ENCODE results near the gene PPP2R2C. TPM values are rescaled to one million over a fixed set of nuclear protein-coding genes. Genes with fewer than 3 reads are reported as not detected.

PPP2R2C gene
- total RNA-seq, 2 experiments from 2014 or later = not detected

GRCh38 chr4:6478546-6479220 is 6.3 kb upstream of the PPP2R2C start:
- no peaks in the 10 kb centered on the region for H3K36me3 ChIP-seq (ENCODE audit: insufficient read depth, low read length)
- no peaks in the 10 kb centered on the region for H3K4me1 ChIP-seq (ENCODE audit: insufficient read depth, low read length, poor library complexity, severe bottlenecking)
- H2AFZ ChIP-seq (ENCODE audit: low read length) = no peak overlapping the region
- no peaks in the 10 kb centered on the region for H3K9me3 ChIP-seq (ENCODE audit: low read length)
- POLR2A ChIA-PET = no interaction called here
- CTCF ChIA-PET (ENCODE audit: unreplicated experiment) = no interaction called here
- no peaks in the 10 kb centered on the region for H3K79me2 ChIP-seq (ENCODE audit: insufficient read depth, low read depth, low read length)
- H3K27ac ChIP-seq (ENCODE audit: low read depth, low read length, poor library complexity, severe bottlenecking) = no peak overlapping the region
- H4K20me1 ChIP-seq (ENCODE audit: insufficient read depth, low read length) = no peaks in the 10 kb centered on the region
- TF ChIP-seq CTCF (conservative IDR thresholded peaks at IDR 0.05; ENCODE audit: low read length) (no peak), EZH2phosphoT487 (IDR thresholded peaks at IDR 0.05; ENCODE audit: borderline replicate concordance, low read depth, low read length) (no peak)
- no TSS peak for BruUV-seq (replicated peaks)
- intact Hi-C loops (cut with micrococcal nuclease; ENCODE audit: unreplicated experiment) = no loop called here
- no peak overlapping the region for H3K4me2 ChIP-seq (ENCODE audit: low read length)
- DNase-seq (ENCODE audit: low spot score) = no peak
- H3K9me2 ChIP-seq (ENCODE audit: insufficient read depth, low read length) = no peaks in the 10 kb centered on the region
- no peak overlapping the region for H3K4me3 ChIP-seq (ENCODE audit: low read depth, low read length, poor library complexity, severe bottlenecking)

GRCh38 chr4:6476893-6477292 is 4.5 kb upstream of the PPP2R2C start:
- Histone ChIP-seq H3K4me2 (ENCODE audit: low read length) (no peak overlapping the region), H3K79me2 (ENCODE audit: insufficient read depth, low read depth, low read length) (no peaks in the 10 kb centered on the region), H2AFZ (ENCODE audit: low read length) (no peak overlapping the region), H3K27ac (ENCODE audit: low read depth, low read length, poor library complexity, severe bottlenecking) (no peak overlapping the region), H3K36me3 (ENCODE audit: insufficient read depth, low read length) (no peaks in the 10 kb centered on the region), H4K20me1 (ENCODE audit: insufficient read depth, low read length) (no peaks in the 10 kb centered on the region), H3K9me2 (ENCODE audit: insufficient read depth, low read length) (no peaks in the 10 kb centered on the region), H3K9me3 (ENCODE audit: low read length) (no peaks in the 10 kb centered on the region), H3K4me1 (ENCODE audit: insufficient read depth, low read length, poor library complexity, severe bottlenecking) (no peaks in the 10 kb centered on the region), H3K4me3 (ENCODE audit: low read depth, low read length, poor library complexity, severe bottlenecking) (no peak overlapping the region)
- POLR2A ChIA-PET = no interaction called here
- no TSS peak for BruUV-seq (replicated peaks)
- TF ChIP-seq CTCF (conservative IDR thresholded peaks at IDR 0.05; ENCODE audit: low read length) (no peak), EZH2phosphoT487 (IDR thresholded peaks at IDR 0.05; ENCODE audit: borderline replicate concordance, low read depth, low read length) (no peak)
- intact Hi-C loops (cut with micrococcal nuclease; ENCODE audit: unreplicated experiment) = no loop called here
- CTCF ChIA-PET (ENCODE audit: unreplicated experiment) = no interaction called here
- DNase-seq (ENCODE audit: low spot score) = no peak

- ChIA-PET CTCF (ENCODE audit: unreplicated experiment) (no interaction called here), POLR2A (no interaction called here)
- H3K79me2 ChIP-seq (ENCODE audit: insufficient read depth, low read depth, low read length) = no peaks in the 10 kb centered on the region
- no peaks in the 10 kb centered on the region for H3K9me3 ChIP-seq (ENCODE audit: low read length)
- H3K27ac ChIP-seq (ENCODE audit: low read depth, low read length, poor library complexity, severe bottlenecking) = no peak overlapping the region
- H4K20me1 ChIP-seq (ENCODE audit: insufficient read depth, low read length) = no peaks in the 10 kb centered on the region
- no peak overlapping the region for H3K4me2 ChIP-seq (ENCODE audit: low read length)
- no peaks in the 10 kb centered on the region for H3K4me1 ChIP-seq (ENCODE audit: insufficient read depth, low read length, poor library complexity, severe bottlenecking)
- TF ChIP-seq EZH2phosphoT487 (IDR thresholded peaks at IDR 0.05; ENCODE audit: borderline replicate concordance, low read depth, low read length) (no peak), CTCF (conservative IDR thresholded peaks at IDR 0.05; ENCODE audit: low read length) (no peak)
- no peak overlapping the region for H2AFZ ChIP-seq (ENCODE audit: low read length)
- BruUV-seq (replicated peaks) = no TSS peak
- no peaks in the 10 kb centered on the region for H3K36me3 ChIP-seq (ENCODE audit: insufficient read depth, low read length)
- H3K9me2 ChIP-seq (ENCODE audit: insufficient read depth, low read length) = no peaks in the 10 kb centered on the region
- H3K4me3 ChIP-seq (ENCODE audit: low read depth, low read length, poor library complexity, severe bottlenecking) = no peak overlapping the region
- no peak for DNase-seq (ENCODE audit: low spot score)
- intact Hi-C loops (cut with micrococcal nuclease; ENCODE audit: unreplicated experiment) = no loop called here
These were observed 3.1 kb upstream of the PPP2R2C start for GRCh38 chr4:6475492-6476020.

All from OCI-LY7 (cell line).